ENCODE measurements around the gene TOPBP1.
"Not testable (repeated sequence)": the region's sequence is repeated elsewhere in the genome, so short reads cannot be mapped to it uniquely, and the experiment has no call there.

Gene TOPBP1

DNA sequence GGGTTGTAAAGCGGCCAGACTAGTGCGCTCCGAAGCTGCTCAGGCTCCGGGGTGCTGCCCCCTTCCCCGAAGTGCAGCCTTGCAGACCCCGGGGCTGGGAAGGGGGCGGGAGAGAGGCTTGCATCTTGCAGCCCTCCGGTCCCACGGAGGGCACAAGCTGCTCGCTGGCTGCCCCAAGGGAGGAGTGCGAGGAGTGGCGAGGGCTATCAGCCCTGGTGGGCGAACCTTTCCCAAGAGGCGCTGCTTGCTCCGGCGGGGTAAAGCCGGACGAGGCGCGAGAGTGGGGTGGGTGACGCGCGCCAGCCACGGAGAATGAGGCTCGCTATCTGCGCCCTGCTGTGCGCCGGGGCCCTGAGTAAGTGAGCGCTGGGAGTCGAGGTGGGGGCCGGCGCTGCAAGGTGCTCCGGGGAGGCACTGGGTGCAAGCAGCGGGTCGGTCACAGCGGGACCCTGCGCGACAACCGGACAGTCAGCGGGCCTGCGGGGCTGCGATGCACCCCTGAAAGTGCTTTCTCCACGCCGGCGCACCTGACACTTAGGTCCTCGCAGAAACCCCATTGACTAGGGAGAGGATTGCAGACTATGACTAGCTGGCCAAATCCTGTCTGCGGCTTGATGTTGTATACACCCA is 12.7 kb upstream of the TOPBP1 start:
- DNase-seq (ENCODE audit: low read depth), result no peak
- no peak overlapping the region for H3K4me3 ChIP-seq (ENCODE audit: low read length)
- TF ChIP-seq, protein P1, sequence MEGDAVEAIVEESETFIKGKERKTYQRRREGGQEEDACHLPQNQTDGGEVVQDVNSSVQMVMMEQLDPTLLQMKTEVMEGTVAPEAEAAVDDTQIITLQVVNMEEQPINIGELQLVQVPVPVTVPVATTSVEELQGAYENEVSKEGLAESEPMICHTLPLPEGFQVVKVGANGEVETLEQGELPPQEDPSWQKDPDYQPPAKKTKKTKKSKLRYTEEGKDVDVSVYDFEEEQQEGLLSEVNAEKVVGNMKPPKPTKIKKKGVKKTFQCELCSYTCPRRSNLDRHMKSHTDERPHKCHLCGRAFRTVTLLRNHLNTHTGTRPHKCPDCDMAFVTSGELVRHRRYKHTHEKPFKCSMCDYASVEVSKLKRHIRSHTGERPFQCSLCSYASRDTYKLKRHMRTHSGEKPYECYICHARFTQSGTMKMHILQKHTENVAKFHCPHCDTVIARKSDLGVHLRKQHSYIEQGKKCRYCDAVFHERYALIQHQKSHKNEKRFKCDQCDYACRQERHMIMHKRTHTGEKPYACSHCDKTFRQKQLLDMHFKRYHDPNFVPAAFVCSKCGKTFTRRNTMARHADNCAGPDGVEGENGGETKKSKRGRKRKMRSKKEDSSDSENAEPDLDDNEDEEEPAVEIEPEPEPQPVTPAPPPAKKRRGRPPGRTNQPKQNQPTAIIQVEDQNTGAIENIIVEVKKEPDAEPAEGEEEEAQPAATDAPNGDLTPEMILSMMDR (IDR thresholded peaks at IDR 0.05; ENCODE audit: insufficient read depth, low read depth, low read length, missing control alignments), result no peak

DNA sequence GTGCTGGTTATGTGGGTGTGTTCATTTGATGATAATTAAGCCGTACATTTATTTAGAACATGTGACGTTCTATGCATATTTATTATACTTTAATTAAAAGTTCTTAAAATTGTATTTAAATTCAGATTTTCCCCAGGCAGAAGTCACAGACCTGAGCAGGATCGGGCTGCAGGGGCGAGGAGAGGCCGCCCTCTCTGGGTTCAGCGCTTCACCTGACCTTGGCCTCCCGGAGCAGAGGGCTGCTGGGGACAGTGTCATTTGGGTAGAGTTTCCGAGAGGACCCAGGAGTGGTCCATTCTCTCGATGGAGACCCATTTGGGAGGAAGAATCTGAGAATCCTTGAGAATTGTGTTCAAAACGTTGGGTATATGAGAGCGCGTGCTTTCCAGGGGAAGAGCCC is 12.0 kb upstream of the TOPBP1 start:
- TF ChIP-seq, protein P1 (IDR thresholded peaks at IDR 0.05; ENCODE audit: insufficient read depth, low read depth, low read length, missing control alignments), result no peak
- H3K4me3 ChIP-seq (ENCODE audit: low read length), result no peak overlapping the region
- no peak for DNase-seq (ENCODE audit: low read depth)

DNA sequence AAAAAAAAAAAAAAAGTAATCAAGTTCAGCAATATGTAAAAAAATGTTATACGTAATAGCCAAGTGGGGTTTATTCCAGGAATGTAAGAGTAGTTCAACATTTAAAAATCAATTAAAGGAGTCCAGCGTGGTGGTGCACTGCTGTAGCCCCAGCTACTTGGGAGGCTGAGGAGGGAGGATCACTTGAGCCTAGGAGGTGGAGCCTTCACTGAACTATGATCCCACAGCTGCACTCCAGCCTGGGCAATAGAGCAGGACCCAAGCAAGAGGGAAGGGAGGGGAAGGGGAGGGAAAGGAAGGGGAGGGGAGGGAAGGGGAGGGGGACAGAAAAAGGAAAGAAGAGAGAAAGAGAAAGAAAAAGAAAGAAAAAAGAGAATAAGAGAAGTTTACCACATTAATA is 10.7 kb upstream of the TOPBP1 start:
- no peak overlapping the region for H3K4me3 ChIP-seq (ENCODE audit: low read length)
- TF ChIP-seq, protein P1 (IDR thresholded peaks at IDR 0.05; ENCODE audit: insufficient read depth, low read depth, low read length, missing control alignments), result no peak
- no peak for DNase-seq (ENCODE audit: low read depth)

DNA sequence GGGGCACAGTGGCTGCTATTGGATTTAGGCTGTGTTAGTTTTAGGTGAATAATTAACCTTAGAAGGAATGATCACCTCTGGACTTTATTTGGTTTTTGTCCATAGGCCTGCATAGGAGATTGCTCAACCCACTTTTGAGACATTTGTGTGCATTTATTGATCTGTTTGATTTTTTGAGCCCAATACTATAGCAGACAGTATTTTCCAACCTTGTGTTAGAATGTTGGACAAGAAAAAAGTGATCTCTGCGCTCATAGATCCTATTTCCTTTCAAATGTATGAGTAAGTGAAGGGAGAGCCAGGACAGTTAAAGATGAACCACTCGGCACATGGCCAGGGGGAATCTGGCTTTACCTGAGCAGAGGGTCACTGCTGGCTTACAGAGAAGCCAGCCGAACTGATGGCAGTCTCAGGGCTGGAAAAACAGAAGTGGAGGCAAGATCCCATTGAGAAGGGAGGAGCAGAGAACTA is 8.8 kb upstream of the TOPBP1 start:
- H3K4me3 ChIP-seq (ENCODE audit: low read length), result no peak overlapping the region
- DNase-seq (ENCODE audit: low read depth), result no peak
- TF ChIP-seq, protein P1 (IDR thresholded peaks at IDR 0.05; ENCODE audit: insufficient read depth, low read depth, low read length, missing control alignments), result no peak

DNA sequence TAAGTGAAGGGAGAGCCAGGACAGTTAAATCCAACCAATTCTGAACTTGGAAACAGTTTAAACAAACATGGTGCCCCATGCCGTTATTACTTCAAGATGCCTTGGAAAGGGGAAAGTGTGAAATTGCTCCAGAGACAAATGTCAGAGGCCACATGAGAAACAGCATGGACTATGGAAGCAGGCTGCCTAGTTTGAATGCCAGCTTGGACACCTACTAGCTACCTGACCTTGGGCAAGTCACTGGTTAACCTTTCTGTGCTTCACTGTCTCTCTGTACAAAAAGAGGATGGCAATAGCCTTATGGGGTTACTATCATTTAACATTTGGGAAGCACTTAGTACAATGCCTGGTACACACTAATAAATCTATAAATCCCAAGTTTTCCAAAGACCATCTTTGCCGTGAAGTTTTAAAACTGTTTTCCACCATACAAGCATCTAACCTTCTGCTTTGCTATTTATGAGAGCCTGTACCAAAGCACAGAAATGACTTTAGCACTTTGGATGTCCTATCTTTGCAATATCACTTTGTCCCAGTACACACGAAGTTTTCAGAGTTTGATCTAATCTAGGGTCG is 8.3 kb upstream of the TOPBP1 start:
- DNase-seq (ENCODE audit: low read depth), result no peak
- TF ChIP-seq, protein P1 (IDR thresholded peaks at IDR 0.05; ENCODE audit: insufficient read depth, low read depth, low read length, missing control alignments), result no peak
- no peak overlapping the region for H3K4me3 ChIP-seq (ENCODE audit: low read length)

DNA sequence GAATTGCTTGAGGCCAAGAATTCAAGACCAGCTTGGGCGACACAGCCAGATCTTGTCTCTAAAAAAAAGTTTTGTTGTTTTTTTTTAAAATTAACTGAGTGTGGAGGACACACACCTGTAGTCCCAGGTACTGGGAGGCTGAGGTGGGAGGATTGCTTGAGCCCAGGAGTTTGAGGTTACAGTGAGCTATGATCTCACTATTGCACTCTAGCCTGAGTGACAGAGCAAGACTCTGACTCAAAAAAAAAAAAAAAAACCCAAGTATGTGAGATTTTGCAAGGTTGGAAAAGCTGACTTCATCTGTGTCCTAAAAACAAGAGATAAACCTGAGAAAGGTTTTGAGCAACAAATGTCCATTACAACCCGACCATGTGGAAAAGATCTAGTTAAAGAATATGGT is 5.4 kb upstream of the TOPBP1 start:
- no peak for DNase-seq (ENCODE audit: low read depth)
- TF ChIP-seq, protein P1 (IDR thresholded peaks at IDR 0.05; ENCODE audit: insufficient read depth, low read depth, low read length, missing control alignments), result no peak
- no peak overlapping the region for H3K4me3 ChIP-seq (ENCODE audit: low read length)

DNA sequence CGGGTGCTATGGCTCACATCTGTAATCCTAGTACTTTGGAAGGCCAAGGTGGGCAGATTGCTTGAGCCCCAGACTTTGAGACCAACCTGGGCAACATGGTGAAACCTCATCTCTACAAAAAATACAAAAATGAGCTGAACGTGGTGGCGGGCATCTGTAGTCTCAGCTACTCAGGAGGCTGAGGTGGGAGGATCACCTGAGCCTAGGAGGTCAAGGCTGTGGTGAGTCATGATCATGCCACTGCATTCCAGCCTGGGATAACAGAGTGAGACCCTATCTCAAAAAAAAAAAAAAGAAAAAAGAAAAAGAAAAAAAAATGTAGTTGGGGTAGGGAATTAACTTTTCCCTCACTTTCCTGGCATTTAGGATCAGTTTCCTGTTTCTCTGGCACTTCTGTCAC is 3.4 kb upstream of the TOPBP1 start:
- DNase-seq (ENCODE audit: low read depth); H3K4me3 ChIP-seq (ENCODE audit: low read length): not testable (repeated sequence)
